Measurements from ENCODE around the gene LMF1. TPM values are rescaled to one million over a fixed set of nuclear protein-coding genes. Genes with fewer than 3 reads are reported as not detected.

LMF1 gene
- total RNA-seq, 2 donors from 2014 or later = 15.8 to 20.1 TPM

GRCh38 chr16:907842-908241, 62.9 kb downstream of the LMF1 start:
- WGBS, 2 donors = 93 to 96% methylated on average over 6 to 7 of the region's 7 CpGs

DNA sequence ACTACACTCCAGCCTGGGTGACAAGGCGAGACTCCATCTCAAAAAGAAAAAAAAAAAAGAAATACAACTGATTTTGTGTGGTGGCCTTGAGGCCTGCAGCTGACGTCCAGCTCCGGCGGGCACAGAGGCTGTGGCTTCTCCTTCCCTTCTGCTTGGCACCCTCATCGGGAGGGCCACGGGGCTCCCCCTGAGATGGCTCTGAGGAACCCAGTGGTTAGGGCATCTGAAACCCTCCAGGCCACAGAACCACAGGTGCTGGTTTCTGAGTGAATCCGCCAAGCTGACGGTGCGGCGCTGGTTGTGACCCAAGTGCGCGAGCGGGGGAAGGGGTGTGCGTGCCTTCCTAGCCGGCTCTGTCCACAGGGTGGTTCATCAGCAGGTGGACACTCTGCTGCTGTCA, 63.4 kb downstream of the LMF1 start:
- Histone ChIP-seq H3K27me3 (no peaks in the 10 kb centered on the region), H3K9me3 (no peaks in the 10 kb centered on the region), H3K27ac (no peak overlapping the region), H3K4me1 (peaks cover 5% of the 10 kb centered on the region), H3K4me3 (no peak overlapping the region), H3K36me3 (replicated peaks in 1 of 2; ENCODE audit: insufficient read depth in 1 of 2, low read depth in 2 of 2) (peaks cover 0 to 2% of the 10 kb centered on the region in 2 donors)
- DNase-seq (no peak), ATAC-seq (no peak)
- no peak for TF ChIP-seq POLR2A (IDR thresholded peaks at IDR 0.05)
- TF ChIP-seq, protein P1, sequence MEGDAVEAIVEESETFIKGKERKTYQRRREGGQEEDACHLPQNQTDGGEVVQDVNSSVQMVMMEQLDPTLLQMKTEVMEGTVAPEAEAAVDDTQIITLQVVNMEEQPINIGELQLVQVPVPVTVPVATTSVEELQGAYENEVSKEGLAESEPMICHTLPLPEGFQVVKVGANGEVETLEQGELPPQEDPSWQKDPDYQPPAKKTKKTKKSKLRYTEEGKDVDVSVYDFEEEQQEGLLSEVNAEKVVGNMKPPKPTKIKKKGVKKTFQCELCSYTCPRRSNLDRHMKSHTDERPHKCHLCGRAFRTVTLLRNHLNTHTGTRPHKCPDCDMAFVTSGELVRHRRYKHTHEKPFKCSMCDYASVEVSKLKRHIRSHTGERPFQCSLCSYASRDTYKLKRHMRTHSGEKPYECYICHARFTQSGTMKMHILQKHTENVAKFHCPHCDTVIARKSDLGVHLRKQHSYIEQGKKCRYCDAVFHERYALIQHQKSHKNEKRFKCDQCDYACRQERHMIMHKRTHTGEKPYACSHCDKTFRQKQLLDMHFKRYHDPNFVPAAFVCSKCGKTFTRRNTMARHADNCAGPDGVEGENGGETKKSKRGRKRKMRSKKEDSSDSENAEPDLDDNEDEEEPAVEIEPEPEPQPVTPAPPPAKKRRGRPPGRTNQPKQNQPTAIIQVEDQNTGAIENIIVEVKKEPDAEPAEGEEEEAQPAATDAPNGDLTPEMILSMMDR (IDR thresholded peaks at IDR 0.05) = no peak
- intact Hi-C loops (cut with DNase I) = no loop called here
- 93 to 98% methylated on average over 11 to 15 of the region's 15 CpGs for WGBS, 2 donors

More at GRCh38 chr16:907842-908241, 62.9 kb downstream of the LMF1 start:
- Histone ChIP-seq H3K4me3 (no peak overlapping the region), H3K9me3 (no peaks in the 10 kb centered on the region), H3K27ac (no peak overlapping the region), H3K4me1 (peaks cover 10% of the 10 kb centered on the region), H3K36me3 (replicated peaks in 1 of 2; ENCODE audit: insufficient read depth in 1 of 2, low read depth in 2 of 2) (peaks cover 0 to 2% of the 10 kb centered on the region in 2 donors), H3K27me3 (no peaks in the 10 kb centered on the region)
- no peak for ATAC-seq
- no peak for TF ChIP-seq POLR2A (IDR thresholded peaks at IDR 0.05)
- TF ChIP-seq, protein P1 (IDR thresholded peaks at IDR 0.05) = no peak
- DNase-seq = no peak
- intact Hi-C loops (cut with DNase I) = no loop called here

- ATAC-seq (no peak), DNase-seq (no peak)
- H3K9me3 ChIP-seq = no peaks in the 10 kb centered on the region
- no peak overlapping the region for H3K4me3 ChIP-seq
- intact Hi-C loops (cut with DNase I) = no loop called here
- 95 to 97% methylated on average over 12 of the region's 12 CpGs for WGBS, 2 donors
- peaks cover 0 to 2% of the 10 kb centered on the region in 2 donors for H3K36me3 ChIP-seq (replicated peaks in 1 of 2; ENCODE audit: insufficient read depth in 1 of 2, low read depth in 2 of 2)
- no peak for TF ChIP-seq POLR2A (IDR thresholded peaks at IDR 0.05)
- TF ChIP-seq, protein P1 (IDR thresholded peaks at IDR 0.05) = no peak
- no peak overlapping the region for H3K27ac ChIP-seq
- H3K4me1 ChIP-seq = no peaks in the 10 kb centered on the region
- no peaks in the 10 kb centered on the region for H3K27me3 ChIP-seq
Measured at GRCh38 chr16:906296-906695, 64.5 kb downstream of the LMF1 start.

DNA sequence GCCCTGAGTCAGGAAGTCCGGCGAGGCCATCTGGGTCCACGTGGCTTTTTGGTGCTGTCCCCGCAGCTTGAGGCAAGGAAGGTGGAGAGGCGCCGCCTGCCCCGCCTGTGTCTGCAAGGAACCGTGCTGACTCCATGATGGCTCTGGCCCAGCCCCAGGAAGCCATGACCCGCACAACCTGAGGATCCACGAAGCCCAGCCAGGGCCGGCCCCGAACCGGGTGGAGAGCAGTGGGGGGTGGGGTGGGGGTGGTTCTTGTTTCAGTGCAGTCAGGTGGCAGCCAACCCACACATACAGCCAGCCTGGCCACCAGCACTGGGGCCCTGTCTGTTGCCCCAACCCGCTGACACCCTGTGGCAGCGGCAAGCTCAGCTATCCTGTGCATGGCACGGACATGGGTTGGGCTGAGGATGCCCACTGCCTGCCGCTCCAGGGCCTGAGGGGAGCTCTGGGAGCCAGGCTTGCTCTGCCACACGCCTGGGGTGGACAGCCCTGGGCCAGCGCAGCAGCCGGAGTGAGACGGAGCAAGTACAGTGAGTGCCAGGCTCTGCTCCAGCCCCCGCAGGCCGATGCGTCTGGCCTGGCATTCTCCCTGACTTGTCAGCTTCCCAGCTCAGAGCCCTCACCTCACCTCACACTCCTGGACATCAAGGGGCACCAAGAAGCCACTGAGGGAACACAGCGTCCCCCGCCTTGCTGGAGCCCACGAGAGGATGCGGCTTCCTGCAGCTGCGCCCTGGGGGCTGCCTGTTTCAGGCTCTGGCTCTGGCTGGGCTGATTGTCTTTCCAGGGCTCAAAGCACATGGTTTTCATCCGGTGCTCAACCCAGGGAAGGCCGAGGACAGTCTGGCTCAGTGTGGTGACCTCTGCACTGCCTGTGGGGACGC, 68.8 kb downstream of the LMF1 start:
- Histone ChIP-seq H3K27ac (no peak overlapping the region), H3K36me3 (replicated peaks in 1 of 2; ENCODE audit: insufficient read depth in 1 of 2, low read depth in 2 of 2) (no peaks in the 10 kb centered on the region), H3K27me3 (no peaks in the 10 kb centered on the region), H3K4me1 (peaks cover 9% of the 10 kb centered on the region), H3K4me3 (no peak overlapping the region), H3K9me3 (no peaks in the 10 kb centered on the region)
- TF ChIP-seq POLR2A (IDR thresholded peaks at IDR 0.05) = no peak
- TF ChIP-seq, protein P1 (IDR thresholded peaks at IDR 0.05) = no peak
- DNase-seq (no peak), ATAC-seq (no peak)
- WGBS, 2 donors = 92 to 100% methylated on average over 2 to 30 of the region's 32 CpGs
- intact Hi-C loops (cut with DNase I) = no loop called here
